Transverse colon (tissue), 3 donors: ENCODE measurements around the gene ATOSB.

ENCODE experiments used
- CTCF ChIP-seq, 5 experiments: fragments of 200-600 bp in 3 of 5; fragments of 450-650 bp in 2 of 5; sonication (generic) in 3 of 5; IDR thresholded peaks; 1 replicate in 2 of 5; 2 replicates in 3 of 5; pipeline ENCODE4 v1.5.1; 2016 to 2017; ENCODE audit warnings: antibody characterized with exemption in 5 of 5, inconsistent platforms in 3 of 5, mild to moderate bottlenecking in 2 of 5, moderate library complexity in 1 of 5
- POLR2A ChIP-seq: fragments of 450-650 bp; IDR thresholded peaks from one replicate; pipeline ENCODE4 v1.6.1; 2016; ENCODE audit warnings: antibody characterized with exemption, mild to moderate bottlenecking, moderate library complexity

- TF ChIP-seq CTCF (IDR thresholded peaks at IDR 0.05) (no peak), POLR2A (no peak)
Observed at GRCh38 chr9:35135988-35136387, 20.3 kb upstream of the ATOSB start.
